SKM-1 treated with dmso at 0.1 percent for 144 hours (cell line): Measurements from ENCODE around the gene IRF1.

Experiments
- DNase-seq: peaks from one replicate; lab custom pipeline; 2025; ENCODE audit not compliant: unreplicated experiment; lab: John Stamatoyannopoulos, UW

The IRF1 gene

DNA sequence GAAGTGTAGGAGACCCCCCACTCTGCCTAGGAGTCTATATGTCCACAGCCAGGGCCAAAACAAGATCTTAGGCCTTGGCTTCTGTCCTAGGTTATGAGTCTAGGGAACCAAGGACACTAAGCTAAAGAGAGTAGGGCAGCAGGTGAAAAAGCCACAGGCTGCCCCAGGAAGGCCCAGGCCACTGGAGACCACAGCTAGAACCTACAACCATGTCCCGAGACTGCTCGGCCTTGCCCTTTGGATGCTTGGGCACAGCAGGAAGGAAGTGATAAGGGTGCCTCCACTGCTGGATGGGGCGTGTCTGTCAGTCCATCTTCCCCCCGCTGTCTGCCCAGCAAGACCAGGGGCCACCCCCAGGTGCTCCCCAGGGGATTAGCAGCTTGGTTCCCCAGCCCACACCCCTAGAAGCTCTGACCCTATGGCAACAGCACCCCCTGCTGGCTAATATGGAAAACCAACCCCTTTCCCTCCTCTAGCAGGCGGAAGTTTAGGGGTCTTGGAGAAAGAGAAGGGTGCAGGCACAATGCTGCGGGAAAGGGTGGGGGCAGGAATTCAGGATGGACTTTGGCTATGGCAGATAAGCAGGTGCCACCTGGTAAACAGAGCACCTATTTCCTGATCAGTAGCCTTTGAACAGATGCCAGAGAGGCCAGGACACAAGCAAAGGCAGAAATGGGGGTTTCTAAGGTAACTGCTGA is 10.5 kb upstream of the IRF1 start:
- peak; percentile 65 for DNase-seq

- no peak for DNase-seq
Observed at GRCh38 chr5:132500244-132500930, 9.8 kb upstream of the IRF1 start.

GRCh38 chr5:132499440-132500243 is 9.1 kb upstream of the IRF1 start:
- no peak for DNase-seq

GRCh38 chr5:132498686-132499271 is 8.2 kb upstream of the IRF1 start:
- no peak for DNase-seq

GRCh38 chr5:132498152-132498551 is 7.6 kb upstream of the IRF1 start:
- DNase-seq, result no peak

- no peak for DNase-seq
Observed at GRCh38 chr5:132497488-132497997, 7.0 kb upstream of the IRF1 start.

GRCh38 chr5:132496631-132497487 is 6.3 kb upstream of the IRF1 start:
- peak; percentile 48 for DNase-seq

DNA sequence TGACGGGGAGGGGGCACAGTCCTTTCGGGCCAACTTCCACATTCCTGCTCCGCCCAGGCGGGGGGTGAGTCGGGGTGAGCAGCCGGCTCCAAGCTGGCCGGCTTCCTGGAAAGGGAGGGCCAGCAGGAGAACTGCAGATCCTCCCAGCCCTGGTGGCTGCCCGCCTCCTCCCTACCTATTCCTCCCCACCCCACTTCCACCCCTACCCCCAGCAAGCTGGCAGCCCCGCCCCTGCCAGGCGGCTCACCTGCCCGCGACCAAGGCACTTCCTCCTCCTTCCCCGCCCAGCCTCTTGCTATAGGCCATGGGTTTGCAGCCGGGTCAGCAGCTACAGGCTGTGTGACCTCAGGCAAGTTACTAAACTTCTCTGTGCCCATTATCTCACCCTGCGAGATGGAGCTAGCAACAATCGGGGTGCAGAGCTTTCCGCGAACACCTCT is 5.6 kb upstream of the IRF1 start:
- peak; percentile 85 for DNase-seq

DNA sequence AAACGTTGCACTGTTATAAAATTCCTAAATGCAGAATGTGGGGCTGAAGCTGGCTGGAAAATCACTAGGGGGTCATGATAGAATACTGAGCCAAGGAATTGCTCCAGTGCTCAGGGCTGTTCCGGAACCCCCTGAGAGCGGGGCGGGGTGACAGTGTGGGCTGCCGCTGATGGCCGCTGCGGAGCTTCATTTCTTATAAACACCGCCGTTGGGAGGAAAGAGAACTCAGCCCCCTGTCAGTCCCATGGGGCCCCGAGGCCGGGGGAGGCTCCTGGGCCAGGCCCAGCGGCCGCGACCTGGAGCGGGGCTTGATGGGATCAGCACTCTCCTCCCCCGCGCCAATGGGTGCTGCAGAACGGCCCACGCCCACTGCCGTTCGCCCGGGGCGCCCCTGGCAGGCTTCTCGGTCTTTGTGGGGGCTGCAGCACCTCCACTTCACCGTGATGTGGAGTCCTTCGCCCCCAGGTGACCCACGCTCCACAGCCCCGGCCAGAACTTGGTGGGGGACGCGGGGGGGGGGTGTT is 5.2 kb upstream of the IRF1 start:
- peak; percentile 90 for DNase-seq

GRCh38 chr5:132493821-132494220 is 3.2 kb upstream of the IRF1 start:
- no peak for DNase-seq

GRCh38 chr5:132493241-132493640 is 2.7 kb upstream of the IRF1 start:
- DNase-seq, result no peak

DNA sequence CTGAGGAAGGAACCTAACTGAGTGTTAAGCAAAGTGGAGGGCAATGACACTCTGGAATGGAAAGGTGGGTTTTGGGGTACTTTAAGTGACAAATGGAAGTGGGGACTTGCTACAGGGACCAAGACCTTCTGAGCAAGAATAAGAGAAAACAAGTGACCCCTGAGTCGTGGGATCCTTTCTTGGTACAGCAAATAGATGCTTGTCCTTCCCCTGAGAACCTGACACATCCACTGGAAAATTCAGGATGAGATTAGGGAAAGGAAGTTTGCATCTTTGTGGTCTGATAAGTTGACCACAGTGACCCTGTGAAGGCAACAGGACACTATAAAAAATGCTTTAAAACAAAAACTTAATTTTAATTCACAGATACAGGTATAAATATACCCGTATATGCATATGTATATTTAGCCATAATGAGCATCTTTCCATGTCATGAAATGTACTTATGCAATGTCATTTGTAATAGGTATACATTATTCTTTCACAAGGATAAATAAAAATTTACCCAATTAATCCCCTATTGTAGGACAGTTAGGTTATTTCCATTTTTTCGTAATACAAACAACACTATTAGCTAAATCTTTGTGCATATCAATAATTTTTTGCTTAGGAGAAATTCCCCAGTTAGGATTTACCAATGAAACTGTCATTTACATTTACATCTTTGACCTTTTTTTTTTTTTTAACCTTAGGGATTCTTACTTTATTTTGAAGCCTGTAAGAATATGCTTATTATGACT is 2.0 kb upstream of the IRF1 start:
- DNase-seq, result no peak

DNA sequence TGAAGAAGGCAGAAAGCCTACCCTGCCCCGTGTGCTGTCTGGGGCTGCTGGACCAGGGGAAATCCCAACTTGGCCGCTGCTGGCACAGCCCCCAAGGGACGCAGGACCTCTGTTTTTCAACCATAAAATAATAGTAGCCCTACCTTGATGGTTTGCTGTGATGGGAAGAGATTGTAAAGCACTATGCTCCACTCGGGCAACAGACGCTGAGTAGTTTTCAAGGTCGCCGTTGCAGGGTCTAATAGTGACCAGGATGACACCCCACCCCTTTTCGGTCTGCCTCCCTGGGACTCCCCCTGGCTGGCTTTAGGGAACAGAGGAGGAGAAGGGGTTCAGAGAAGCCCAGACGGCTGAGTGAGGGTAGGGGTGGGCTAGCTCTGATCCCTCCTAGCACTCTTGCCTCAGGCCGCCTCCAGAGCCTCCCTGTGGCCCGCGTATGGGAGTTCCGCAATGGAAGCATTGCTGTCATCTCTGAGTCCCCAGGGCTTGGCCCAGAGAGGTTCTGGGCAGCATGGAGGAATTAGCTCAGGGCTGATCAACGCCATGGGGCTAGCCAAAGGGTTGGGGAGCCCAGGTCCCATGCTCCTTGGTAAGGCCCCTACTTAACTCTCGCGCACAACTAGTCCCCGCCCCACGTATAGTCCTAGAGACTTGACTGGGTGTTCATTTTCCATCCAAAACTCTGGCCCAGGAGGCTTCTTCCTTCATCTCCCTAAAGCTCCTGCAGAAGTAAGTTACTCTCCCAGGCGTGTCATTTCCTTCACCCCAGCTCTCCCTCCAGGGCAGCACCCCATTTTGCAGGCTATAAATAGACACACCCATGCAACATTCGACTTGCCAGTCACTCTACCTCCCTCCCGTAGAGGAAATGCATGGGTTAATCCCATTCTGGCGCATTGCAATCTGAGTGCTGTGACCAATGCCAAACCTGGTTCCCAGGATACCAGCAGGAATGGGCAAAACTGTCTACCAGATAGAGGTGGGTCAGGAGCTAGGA is 1.1 kb upstream of the IRF1 start:
- DNase-seq, result no peak

DNA sequence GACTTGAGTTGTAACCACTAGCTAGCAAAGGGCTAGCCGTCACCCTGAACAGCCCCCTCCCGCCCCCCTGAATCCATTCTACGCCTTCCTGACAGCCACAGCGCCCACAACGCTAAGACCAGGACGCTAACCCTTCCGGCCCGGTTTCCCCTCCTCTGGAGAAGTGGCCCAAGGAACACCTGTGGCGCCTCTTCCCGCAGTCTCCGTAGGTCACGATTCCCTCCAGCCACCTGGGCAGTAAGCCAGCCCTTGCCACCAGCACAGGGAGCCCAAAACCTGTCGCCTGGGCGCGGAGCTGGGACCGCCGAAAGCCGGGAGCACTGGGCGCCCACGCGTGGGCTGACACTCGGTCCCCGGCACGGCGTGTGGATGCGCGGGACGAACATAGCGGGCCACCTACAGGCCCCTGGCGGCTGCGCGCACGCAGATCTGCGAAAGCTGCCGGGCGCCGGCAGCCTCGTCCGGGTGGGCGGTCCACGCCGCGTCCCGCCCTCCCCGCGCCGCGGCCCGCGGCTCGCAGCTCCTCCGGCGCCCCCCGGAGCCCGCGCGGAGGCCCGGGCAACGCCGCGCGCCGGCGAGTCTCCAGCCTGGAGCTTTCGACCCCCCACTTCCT is 596 bp downstream of the IRF1 start:
- DNase-seq, result no peak

DNA sequence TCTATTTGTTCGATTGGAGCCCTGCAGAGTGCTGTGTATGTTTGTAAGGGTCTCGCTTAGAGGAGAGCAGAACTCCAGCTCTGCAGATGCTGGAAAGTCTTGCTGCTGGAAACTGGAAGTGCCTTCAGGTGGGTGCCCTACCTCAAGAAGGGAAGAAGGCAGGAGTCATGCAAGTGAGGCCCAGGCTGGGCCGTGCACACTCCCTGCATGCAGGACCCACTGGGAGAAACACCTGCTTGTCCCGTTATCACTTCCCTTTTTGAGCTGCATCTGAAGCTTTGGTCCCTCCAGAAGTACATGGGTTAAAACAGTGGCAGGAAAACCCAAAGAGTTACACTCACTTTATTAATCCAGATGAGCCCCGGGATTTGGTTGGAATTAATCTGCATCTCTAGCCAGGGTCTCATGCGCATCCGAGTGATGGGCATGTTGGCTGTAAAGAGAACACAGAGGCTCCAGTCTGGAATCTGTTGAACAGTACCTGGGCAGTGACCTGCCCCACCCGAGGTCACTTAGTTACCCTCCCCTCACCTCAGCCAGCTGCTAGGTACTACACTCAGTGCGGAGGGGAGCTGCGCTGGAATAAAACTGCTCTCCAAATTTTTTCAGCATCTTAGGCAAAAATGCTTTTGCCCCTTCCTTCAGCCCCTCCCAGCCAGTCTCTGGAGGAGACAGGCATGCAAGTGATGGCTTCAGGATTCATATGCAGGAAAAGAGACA is 1.4 kb downstream of the IRF1 start:
- no peak for DNase-seq

GRCh38 chr5:132488590-132488989 is 2.0 kb downstream of the IRF1 start:
- no peak for DNase-seq
